DND-41 (cell line): ENCODE data around the gene PTPRN2.

Experiments
- EZH2 ChIP-seq: IDR thresholded peaks from 3 replicates; pipeline ENCODE4 v1.6.1; 2012; ENCODE audit warnings: borderline replicate concordance, low read depth, mild to moderate bottlenecking, moderate library complexity, low read length, inconsistent platforms; ENCODE audit not compliant: severe bottlenecking
- TF ChIP-seq, protein P1 (sequence below): IDR thresholded peaks from 2 replicates; pipeline ENCODE4 v1.5.1; 2012; ENCODE audit warnings: borderline replicate concordance, low read length, moderate library complexity, mild to moderate bottlenecking; ENCODE audit not compliant: poor library complexity, severe bottlenecking; ENCODE audit errors: extremely low read depth

DNA sequence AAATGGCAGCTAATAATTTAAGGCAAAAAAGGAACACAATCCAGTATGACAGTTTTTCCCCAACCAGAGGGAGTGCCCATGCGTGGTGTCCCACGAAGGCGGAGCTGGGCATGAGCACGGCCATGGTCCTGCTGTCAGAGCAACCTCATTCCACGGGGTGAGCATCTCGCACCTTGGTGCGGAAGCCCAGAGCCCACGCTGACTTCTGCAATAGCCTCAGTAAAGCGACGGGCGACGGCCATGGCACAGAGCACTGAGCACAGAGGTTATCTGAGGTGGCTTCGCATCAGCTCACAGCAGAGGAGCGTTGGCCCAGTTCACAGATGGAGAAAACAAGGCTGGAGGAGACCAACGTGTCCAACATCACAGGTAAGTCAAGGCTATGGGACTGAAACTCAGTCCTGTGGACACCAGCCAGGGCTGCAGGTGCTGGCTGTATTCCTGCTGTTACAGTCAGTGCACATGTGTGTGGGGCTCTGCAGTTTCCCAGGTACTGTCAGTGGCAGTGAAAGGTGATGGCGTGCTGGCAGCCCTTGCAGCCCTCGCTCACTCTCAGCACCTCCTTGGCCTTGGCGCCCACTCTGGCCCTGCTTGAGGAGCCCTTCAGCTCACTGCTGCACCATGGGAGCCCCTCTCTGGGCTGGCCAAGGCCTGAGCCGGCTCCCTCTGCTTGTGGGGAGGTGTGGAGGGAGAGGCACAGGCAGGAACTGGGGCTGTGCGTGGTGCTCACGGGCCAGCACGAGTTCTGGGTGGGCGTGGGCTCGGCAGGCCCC, 525.6 kb downstream of the PTPRN2 start:
- TF ChIP-seq, protein P1, sequence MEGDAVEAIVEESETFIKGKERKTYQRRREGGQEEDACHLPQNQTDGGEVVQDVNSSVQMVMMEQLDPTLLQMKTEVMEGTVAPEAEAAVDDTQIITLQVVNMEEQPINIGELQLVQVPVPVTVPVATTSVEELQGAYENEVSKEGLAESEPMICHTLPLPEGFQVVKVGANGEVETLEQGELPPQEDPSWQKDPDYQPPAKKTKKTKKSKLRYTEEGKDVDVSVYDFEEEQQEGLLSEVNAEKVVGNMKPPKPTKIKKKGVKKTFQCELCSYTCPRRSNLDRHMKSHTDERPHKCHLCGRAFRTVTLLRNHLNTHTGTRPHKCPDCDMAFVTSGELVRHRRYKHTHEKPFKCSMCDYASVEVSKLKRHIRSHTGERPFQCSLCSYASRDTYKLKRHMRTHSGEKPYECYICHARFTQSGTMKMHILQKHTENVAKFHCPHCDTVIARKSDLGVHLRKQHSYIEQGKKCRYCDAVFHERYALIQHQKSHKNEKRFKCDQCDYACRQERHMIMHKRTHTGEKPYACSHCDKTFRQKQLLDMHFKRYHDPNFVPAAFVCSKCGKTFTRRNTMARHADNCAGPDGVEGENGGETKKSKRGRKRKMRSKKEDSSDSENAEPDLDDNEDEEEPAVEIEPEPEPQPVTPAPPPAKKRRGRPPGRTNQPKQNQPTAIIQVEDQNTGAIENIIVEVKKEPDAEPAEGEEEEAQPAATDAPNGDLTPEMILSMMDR, result no peak
- no peak for TF ChIP-seq EZH2
